Osteocyte (in vitro differentiated cells): ENCODE results near the gene GRHL1. TPM values are rescaled to one million over a fixed set of nuclear protein-coding genes. Genes with fewer than 3 reads are reported as not detected.

Source experiments
- DNase-seq: peaks from one replicate; pipeline ENCODE4 v3.0.0; 2021; ENCODE audit warnings: mixed read lengths; ENCODE audit not compliant: unreplicated experiment; ENCODE audit errors: extremely low spot score
- H3K27ac Mint-ChIP-seq: one replicate; pipeline ENCODE4 v1.8.0; 2021; ENCODE audit warnings: mild to moderate bottlenecking, mixed read lengths; ENCODE audit not compliant: unreplicated experiment
- H3K27me3 Mint-ChIP-seq: one replicate; pipeline ENCODE4 v1.8.0; 2021; ENCODE audit warnings: mixed read lengths; ENCODE audit not compliant: unreplicated experiment
- H3K36me3 Mint-ChIP-seq: one replicate; pipeline ENCODE4 v1.8.0; 2021; ENCODE audit warnings: mixed read lengths; ENCODE audit not compliant: unreplicated experiment
- H3K4me1 Mint-ChIP-seq: one replicate; pipeline ENCODE4 v1.8.0; 2021; ENCODE audit warnings: mixed read lengths; ENCODE audit not compliant: unreplicated experiment
- H3K4me3 Mint-ChIP-seq: one replicate; pipeline ENCODE4 v1.8.0; 2021; ENCODE audit warnings: mild to moderate bottlenecking, moderate library complexity, mixed read lengths; ENCODE audit not compliant: unreplicated experiment
- H3K9me3 Mint-ChIP-seq: one replicate; pipeline ENCODE4 v1.8.0; 2021; ENCODE audit warnings: mixed read lengths; ENCODE audit not compliant: unreplicated experiment
- total RNA-seq: library from RNA; stranded (reverse); gene quantifications from 2 replicates; pipeline ENCODE4 v1.2.1, GENCODE V29; 2021
- TF ChIP-seq, protein P1 (sequence below): fragments of 200-600 bp; sonication (generic); IDR thresholded peaks from 2 replicates; pipeline ENCODE4 v1.5.0; 2021; ENCODE audit warnings: antibody characterized with exemption, mild to moderate bottlenecking, moderate library complexity

The GRHL1 gene
- total RNA-seq, 1 donor from 2014 or later, result 0.32 TPM

DNA sequence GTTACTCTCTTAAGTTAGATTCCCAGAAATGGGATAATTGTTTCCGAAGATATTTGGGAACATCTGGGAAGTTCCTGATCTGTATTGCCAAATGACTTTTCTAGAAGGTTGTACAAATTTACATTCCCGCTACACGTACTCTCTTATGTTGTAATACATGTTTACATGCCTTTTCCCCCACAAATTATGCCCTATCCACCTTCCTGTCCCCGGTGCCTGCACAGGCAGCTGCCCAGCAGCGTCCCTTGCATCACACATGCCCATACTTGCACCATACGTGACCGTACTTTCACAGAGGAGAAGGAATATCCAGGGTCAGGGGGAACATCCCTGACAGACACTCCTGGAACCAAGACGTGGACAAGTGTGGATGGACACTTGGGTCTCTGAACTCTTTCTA, 67.7 kb downstream of the GRHL1 start:
- no peaks in the 10 kb centered on the region for H3K4me1 Mint-ChIP-seq
- H3K27ac Mint-ChIP-seq, result no peak overlapping the region
- no peak for DNase-seq

DNA sequence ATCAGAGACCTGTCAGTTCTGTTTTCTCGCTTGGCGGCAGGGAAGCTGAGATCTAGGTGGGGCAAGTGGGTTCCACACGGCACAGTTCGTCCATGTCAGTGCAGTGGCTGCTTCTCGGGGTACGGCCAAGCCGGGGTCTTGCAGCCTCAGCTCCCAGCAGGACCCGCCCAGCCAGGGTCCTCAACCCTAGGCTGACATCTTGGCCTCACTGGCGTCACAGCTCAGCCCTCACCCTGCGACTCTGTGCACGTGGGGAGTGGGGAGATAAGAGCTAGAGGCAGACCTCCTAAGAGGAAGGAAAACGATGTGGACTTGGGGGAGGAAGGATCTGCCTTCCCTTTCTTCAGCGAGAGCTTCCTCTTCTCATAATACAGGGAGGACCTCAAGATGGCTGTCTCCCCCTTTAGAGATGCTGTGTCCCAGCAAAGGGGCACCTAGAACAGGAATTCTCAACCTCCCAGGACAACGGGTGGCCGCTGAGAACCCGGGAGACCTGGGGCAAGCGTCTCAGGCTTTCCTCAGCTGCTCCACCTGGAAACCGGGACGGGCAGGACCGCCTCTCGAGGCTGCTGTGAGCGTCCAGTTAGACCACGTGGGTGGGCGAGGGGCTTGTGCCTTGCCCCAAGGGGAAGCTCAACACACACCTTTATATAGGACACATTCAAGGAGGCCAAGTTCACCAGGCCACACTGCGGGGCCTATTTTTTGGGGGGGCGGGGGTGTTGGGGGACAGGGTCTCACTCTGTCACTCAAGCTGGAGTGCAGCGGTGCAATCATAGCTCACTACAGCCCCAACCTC, 68.3 kb downstream of the GRHL1 start:
- no peaks in the 10 kb centered on the region for H3K4me1 Mint-ChIP-seq
- TF ChIP-seq, protein P1, sequence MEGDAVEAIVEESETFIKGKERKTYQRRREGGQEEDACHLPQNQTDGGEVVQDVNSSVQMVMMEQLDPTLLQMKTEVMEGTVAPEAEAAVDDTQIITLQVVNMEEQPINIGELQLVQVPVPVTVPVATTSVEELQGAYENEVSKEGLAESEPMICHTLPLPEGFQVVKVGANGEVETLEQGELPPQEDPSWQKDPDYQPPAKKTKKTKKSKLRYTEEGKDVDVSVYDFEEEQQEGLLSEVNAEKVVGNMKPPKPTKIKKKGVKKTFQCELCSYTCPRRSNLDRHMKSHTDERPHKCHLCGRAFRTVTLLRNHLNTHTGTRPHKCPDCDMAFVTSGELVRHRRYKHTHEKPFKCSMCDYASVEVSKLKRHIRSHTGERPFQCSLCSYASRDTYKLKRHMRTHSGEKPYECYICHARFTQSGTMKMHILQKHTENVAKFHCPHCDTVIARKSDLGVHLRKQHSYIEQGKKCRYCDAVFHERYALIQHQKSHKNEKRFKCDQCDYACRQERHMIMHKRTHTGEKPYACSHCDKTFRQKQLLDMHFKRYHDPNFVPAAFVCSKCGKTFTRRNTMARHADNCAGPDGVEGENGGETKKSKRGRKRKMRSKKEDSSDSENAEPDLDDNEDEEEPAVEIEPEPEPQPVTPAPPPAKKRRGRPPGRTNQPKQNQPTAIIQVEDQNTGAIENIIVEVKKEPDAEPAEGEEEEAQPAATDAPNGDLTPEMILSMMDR, result no peak
- H3K27ac Mint-ChIP-seq, result no peak overlapping the region
- peaks cover 28% of the 10 kb centered on the region for H3K27me3 Mint-ChIP-seq
- peaks cover 1% of the 10 kb centered on the region for H3K36me3 Mint-ChIP-seq
- H3K9me3 Mint-ChIP-seq, result no peaks in the 10 kb centered on the region
- no peak overlapping the region for H3K4me3 Mint-ChIP-seq
- no peak for DNase-seq

More for the DNA sequence above, 67.7 kb downstream of the GRHL1 start:
- TF ChIP-seq, protein P1, result no peak
- Mint-ChIP-seq H3K4me3 (no peak overlapping the region), H3K9me3 (no peaks in the 10 kb centered on the region), H3K36me3 (peaks cover 1% of the 10 kb centered on the region), H3K27me3 (peaks cover 28% of the 10 kb centered on the region)

DNA sequence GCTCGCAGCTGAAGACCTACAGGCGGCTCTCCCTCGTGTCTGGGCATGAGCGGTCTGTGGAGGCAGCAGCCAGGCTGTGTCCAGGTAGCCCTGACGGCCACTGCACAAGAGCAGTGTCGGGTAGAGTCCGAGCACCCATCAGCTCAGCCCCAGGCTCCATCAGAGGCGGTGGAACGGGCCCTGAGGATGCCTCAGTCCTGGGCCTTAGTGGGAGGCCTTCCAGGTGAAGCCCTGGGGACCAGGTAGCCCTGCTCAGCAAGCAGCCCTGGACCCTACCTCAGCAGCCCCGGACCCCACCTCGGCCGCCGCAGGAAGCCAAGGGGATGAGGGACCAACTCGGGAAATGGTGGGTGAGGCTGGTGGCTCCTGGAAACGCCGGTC, 70.5 kb downstream of the GRHL1 start:
- H3K27me3 Mint-ChIP-seq, result peaks cover 23% of the 10 kb centered on the region
- H3K9me3 Mint-ChIP-seq, result no peaks in the 10 kb centered on the region

DNA sequence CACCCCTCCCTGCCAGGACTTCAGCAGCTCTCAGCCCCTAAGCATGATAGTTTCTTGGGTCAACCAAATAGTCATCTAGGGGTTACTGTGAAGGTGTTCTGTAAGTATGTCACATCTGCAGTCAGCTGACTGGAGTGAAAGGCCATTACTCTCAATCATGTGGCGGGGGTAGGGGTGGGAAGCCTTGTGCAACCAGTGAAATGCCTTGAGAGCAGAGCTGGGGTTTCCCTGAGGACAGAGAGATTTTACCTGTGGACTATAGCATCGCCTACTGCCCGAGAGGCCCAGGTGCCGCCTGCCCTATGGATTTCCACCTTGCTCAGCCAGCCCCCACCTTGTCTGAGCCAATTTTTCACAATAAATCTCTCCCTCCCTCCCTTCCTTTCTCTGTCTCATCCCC, 71.0 kb downstream of the GRHL1 start:
- TF ChIP-seq, protein P1, result no peak
- no peaks in the 10 kb centered on the region for H3K9me3 Mint-ChIP-seq
- H3K27ac Mint-ChIP-seq, result no peak overlapping the region
- H3K4me1 Mint-ChIP-seq, result no peaks in the 10 kb centered on the region
- DNase-seq, result no peak
- H3K27me3 Mint-ChIP-seq, result peaks cover 20% of the 10 kb centered on the region
- no peak overlapping the region for H3K4me3 Mint-ChIP-seq
- H3K36me3 Mint-ChIP-seq, result no peaks in the 10 kb centered on the region

More for the DNA sequence above, 70.5 kb downstream of the GRHL1 start:
- TF ChIP-seq, protein P1, result no peak
- no peak overlapping the region for H3K4me3 Mint-ChIP-seq
- DNase-seq, result no peak
- no peaks in the 10 kb centered on the region for H3K4me1 Mint-ChIP-seq
- no peak overlapping the region for H3K27ac Mint-ChIP-seq
- no peaks in the 10 kb centered on the region for H3K36me3 Mint-ChIP-seq

DNA sequence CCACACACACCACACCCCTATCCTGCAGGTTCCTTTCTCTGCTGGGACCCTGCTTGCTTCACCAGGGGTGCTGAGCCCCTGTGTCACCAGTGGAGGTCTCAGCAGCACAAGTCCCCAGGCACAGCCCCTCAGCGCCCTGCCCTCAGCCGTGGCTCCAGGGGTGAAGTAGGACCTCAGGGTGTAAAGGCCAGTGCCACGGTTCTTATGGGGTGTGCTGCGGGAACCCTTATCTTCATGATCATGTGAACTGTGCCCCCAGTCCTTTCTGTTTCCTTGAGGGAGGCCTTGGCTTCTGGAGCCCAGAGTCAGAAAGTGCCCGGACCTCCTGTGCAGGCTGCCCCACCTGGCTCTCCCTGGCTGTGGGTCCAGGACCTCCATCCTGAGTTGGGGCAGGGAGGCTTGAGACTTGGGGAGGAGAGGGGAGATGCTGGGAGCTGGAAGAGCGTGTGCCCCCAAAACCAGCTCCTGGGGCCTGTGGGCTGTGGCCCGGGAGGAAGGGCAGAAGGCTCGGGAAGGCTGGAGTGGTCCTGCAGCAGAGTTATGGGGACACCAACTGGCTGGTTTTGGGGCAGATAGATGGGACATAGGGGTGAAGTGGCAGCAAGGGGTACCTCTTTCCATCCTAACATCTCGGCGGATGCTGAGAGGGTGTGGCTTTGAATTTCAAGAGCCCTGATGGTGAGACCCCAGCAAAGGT, 71.6 kb downstream of the GRHL1 start:
- Mint-ChIP-seq H3K36me3 (no peaks in the 10 kb centered on the region), H3K27ac (no peak overlapping the region), H3K4me3 (no peak overlapping the region), H3K27me3 (peaks cover 14% of the 10 kb centered on the region), H3K4me1 (no peaks in the 10 kb centered on the region), H3K9me3 (no peaks in the 10 kb centered on the region)
- no peak for DNase-seq
- TF ChIP-seq, protein P1, result peak; percentile 14
